Esophagus squamous epithelium (tissue), 5 donors: ENCODE measurements around the gene CCL7. TPM values are rescaled to one million over a fixed set of nuclear protein-coding genes. Genes with fewer than 3 reads are reported as not detected.

Source experiments
- DNase-seq: peaks from one replicate; lab custom pipeline; 2025; lab: John Stamatoyannopoulos, UW
- H3K27ac ChIP-seq, 4 donors: fragments of 200-600 bp; sonication (generic); one replicate each; pipeline ENCODE4 v1.5.1; 2016 to 2019; ENCODE audit warnings: mild to moderate bottlenecking in 1 of 4
- H3K27me3 ChIP-seq, 4 donors: fragments of 200-600 bp; sonication (generic); 1 replicate in 3 of 4; 2 replicates in 1 of 4; pipeline versions ENCODE4 v1.5.1 to v1.6.0; 2017 to 2021; ENCODE audit warnings: antibody characterized with exemption in 1 of 4
- H3K36me3 ChIP-seq, 3 donors: fragments of 200-600 bp; sonication (generic); one replicate each; pipeline ENCODE4 v1.5.1; 2016 to 2019
- H3K4me1 ChIP-seq, 3 donors: fragments of 200-600 bp; sonication (generic); one replicate each; pipeline ENCODE4 v1.5.1; 2017 to 2019
- H3K4me3 ChIP-seq, 4 donors: fragments of 200-600 bp; sonication (generic); 1 replicate in 3 of 4; 2 replicates in 1 of 4; pipeline ENCODE4 v1.5.1; 2016 to 2019; ENCODE audit warnings: mild to moderate bottlenecking in 2 of 4, moderate library complexity in 1 of 4
- H3K9me3 ChIP-seq, 3 donors: fragments of 200-600 bp; sonication (generic); one replicate each; pipeline ENCODE4 v1.5.1; 2016 to 2019
- CTCF ChIP-seq, 6 experiments: fragments of 450-650 bp in 4 of 6; fragments of 200-600 bp in 2 of 6; sonication (generic) in 2 of 6; IDR thresholded peaks; one replicate each; pipeline ENCODE4 v1.5.1; 2016 to 2019; ENCODE audit warnings: antibody characterized with exemption in 6 of 6, mild to moderate bottlenecking in 4 of 6, moderate library complexity in 4 of 6
- POLR2A ChIP-seq, 4 donors: fragments of 450-650 bp; IDR thresholded peaks; one replicate each; pipeline ENCODE4 v1.6.1; 2017; ENCODE audit warnings: antibody characterized with exemption in 4 of 4, mild to moderate bottlenecking in 4 of 4, moderate library complexity in 3 of 4
- WGBS, 2 donors: methylation state at CpG; one replicate each; pipeline ENCODE4 v1.1.5; 2018; 5-methylcytosine and 5-hydroxymethylcytosine counted together
- intact Hi-C: fragments of 100-400 bp; cut with DNase I; formaldehyde crosslinking; loops from one replicate; pipeline ENCODE4 v1.15.0; 2022
- total RNA-seq, 4 donors: library from RNA; depleted of rRNA; stranded (reverse); fragments of >200 nt; gene quantifications; one replicate each; pipeline ENCODE4 v1.1.0, GENCODE V29; 2016
- donor health status: DM: yes; HTN: yes; CAD: no.

CCL7 gene
- total RNA-seq, 4 donors from 2014 or later: not detected

DNA sequence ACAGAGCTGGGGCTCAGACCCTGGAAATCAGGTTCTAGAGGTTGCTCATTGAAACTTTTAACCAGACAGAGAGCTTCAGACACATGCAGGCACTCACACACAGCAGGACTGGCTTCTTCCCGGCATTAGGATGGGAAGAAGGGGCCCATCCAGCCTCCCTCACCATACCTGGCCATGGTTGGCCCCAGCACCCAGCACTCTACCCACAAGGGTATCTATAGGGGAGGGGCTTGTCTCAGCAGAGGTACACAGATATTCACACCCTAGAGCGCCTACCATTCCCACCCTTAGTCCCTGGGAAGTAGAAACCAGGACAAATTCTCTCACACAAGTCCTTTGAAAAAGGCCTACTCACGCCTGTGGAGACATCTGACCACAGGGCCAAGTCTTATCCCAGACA is 35.4 kb upstream of the CCL7 start:
- Histone ChIP-seq H3K4me3 (no peak overlapping the region), H3K27me3 (no peaks in the 10 kb centered on the region), H3K27ac (peak overlapping the region in 3 of 4 donors; percentile 68 to 71 (median 69)), H3K36me3 (no peaks in the 10 kb centered on the region), H3K4me1 (peaks cover 19 to 55% (median 32%) of the 10 kb centered on the region in 3 donors), H3K9me3 (peaks cover 0 to 8% (median 6%) of the 10 kb centered on the region in 3 donors)
- intact Hi-C loops: no loop called here
- no peak for DNase-seq
- 82 to 93% methylated on average over 1 to 2 of the region's 3 CpGs for WGBS, 2 donors
- TF ChIP-seq POLR2A (IDR thresholded peaks at IDR 0.05) (no peak), CTCF (IDR thresholded peaks at IDR 0.05) (no peak)

GRCh38 chr17:34235389-34236028 is 34.5 kb upstream of the CCL7 start:
- no peak for TF ChIP-seq POLR2A (IDR thresholded peaks at IDR 0.05)
- TF ChIP-seq CTCF (IDR thresholded peaks at IDR 0.05): no peak
- H3K36me3 ChIP-seq: no peaks in the 10 kb centered on the region
- H3K27ac ChIP-seq: peak overlapping the region in 3 of 4 donors; percentile 68 to 71 (median 69)
- no peak for DNase-seq
- no peak overlapping the region for H3K4me3 ChIP-seq
- intact Hi-C loops: no loop called here
- H3K27me3 ChIP-seq: no peaks in the 10 kb centered on the region
- H3K9me3 ChIP-seq: no peaks in the 10 kb centered on the region
- peaks cover 22 to 63% (median 40%) of the 10 kb centered on the region in 3 donors for H3K4me1 ChIP-seq
- 31 to 38% methylated on average over 2 to 5 of the region's 6 CpGs for WGBS, 2 donors

DNA sequence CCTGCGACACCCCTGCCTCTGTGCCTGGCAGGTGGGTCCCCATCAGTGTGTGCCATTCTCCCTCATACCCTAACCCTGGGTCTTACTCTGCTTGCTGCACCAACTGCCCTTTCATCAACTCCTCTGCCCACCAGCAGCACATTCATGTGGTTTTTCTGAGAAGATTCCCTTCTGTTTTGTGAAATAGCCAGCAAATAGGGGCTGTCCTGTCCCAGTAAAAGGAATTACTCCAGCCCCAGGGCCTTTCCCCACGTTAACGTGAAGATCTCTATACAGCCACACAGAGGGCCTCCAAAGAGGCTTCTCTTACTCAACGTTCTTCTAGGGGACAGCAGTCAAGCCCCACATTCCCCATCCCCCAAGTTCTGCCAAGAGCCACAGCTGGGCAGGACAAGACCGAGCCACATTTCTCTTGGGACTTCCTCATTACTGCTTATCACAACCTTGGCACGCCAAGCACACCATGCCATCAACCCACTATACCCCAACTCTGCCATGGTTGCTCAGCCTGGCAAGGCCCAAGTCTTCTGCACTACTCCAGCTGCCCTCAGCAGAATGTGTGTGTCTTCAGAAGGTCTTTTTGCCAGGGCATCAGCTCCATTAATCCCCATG is 33.6 kb upstream of the CCL7 start:
- TF ChIP-seq POLR2A (IDR thresholded peaks at IDR 0.05): no peak
- TF ChIP-seq CTCF (IDR thresholded peaks at IDR 0.05): no peak
- intact Hi-C loops: no loop called here
- no peaks in the 10 kb centered on the region for H3K9me3 ChIP-seq
- peak overlapping the region in 3 of 4 donors; percentile 68 to 71 (median 69) for H3K27ac ChIP-seq
- H3K36me3 ChIP-seq: no peaks in the 10 kb centered on the region
- H3K27me3 ChIP-seq: no peaks in the 10 kb centered on the region
- 66 to 72% methylated on average over 6 of the region's 6 CpGs for WGBS, 2 donors
- DNase-seq: no peak
- H3K4me3 ChIP-seq: no peak overlapping the region
- H3K4me1 ChIP-seq: peaks cover 26 to 71% (median 49%) of the 10 kb centered on the region in 3 donors

DNA sequence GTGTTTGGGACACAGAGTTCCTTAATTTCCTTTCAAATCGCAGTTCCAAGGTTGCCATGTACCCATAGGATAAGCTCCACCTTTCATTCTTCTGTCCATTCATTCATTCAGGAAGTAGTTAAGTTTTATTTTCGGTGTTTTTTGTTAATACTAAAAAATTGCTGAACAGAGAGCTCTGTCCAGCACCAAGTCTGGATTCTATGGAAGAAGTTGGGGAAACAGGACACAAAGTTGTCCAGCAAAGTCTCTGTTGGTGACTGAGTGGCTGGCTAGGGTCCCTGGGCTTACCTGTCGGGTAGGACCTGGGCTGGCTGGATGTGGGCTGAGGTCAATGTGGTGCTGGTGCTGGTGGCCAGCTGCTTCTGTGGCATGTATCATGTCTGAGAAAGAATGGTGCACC is 32.6 kb upstream of the CCL7 start:
- Histone ChIP-seq H3K27ac (no peak overlapping the region), H3K4me3 (no peak overlapping the region), H3K4me1 (peaks cover 26 to 82% (median 57%) of the 10 kb centered on the region in 3 donors), H3K9me3 (no peaks in the 10 kb centered on the region), H3K36me3 (no peaks in the 10 kb centered on the region), H3K27me3 (no peaks in the 10 kb centered on the region)
- intact Hi-C loops: no loop called here
- TF ChIP-seq CTCF (IDR thresholded peaks at IDR 0.05): no peak
- no peak for TF ChIP-seq POLR2A (IDR thresholded peaks at IDR 0.05)
- DNase-seq: no peak
- 72% methylated on average over 2 to 3 of the region's 3 CpGs for WGBS, 2 donors

- H3K36me3 ChIP-seq: no peaks in the 10 kb centered on the region
- peaks cover 0 to 1% (median 0%) of the 10 kb centered on the region in 4 donors for H3K27me3 ChIP-seq
- peaks cover 7 to 84% (median 51%) of the 10 kb centered on the region in 3 donors for H3K4me1 ChIP-seq
- TF ChIP-seq POLR2A (IDR thresholded peaks at IDR 0.05): no peak
- no peak for TF ChIP-seq CTCF (IDR thresholded peaks at IDR 0.05)
- DNase-seq: no peak
- H3K27ac ChIP-seq: peak overlapping the region in 3 of 4 donors; percentile 0 to 61 (median 49)
- H3K4me3 ChIP-seq: no peak overlapping the region
- intact Hi-C loops: no loop called here
- 6 to 16% methylated on average over 2 to 4 of the region's 4 CpGs for WGBS, 2 donors
- H3K9me3 ChIP-seq: no peaks in the 10 kb centered on the region
These were observed 29.0 kb upstream of the CCL7 start for GRCh38 chr17:34241062-34241461.
